A673 (cell line): ENCODE data around the gene GHRHR. TPM values are rescaled to one million over a fixed set of nuclear protein-coding genes. Genes with fewer than 3 reads are reported as not detected.

Source experiments
- BruUV-seq: library from RNA; stranded (reverse); fragments of 400-500 nt; replicated peaks from 2 replicates; lab custom pipeline; 2021; lab: Mats Ljungman, UMichigan
- CTCF ChIA-PET: fragments of 300-600 bp; sonication (Branson Sonifier 250); formaldehyde crosslinking; loops from one replicate; lab custom pipeline; 2022; ENCODE audit warnings: antibody characterized with exemption; lab: Charles Lee
- POLR2A ChIA-PET: fragments of 300-600 bp; sonication (Branson Sonifier 250); formaldehyde crosslinking; loops from one replicate; lab custom pipeline; 2022; ENCODE audit warnings: antibody characterized with exemption; ENCODE audit not compliant: low non-redundant PET; lab: Charles Lee
- DNase-seq: peaks from one replicate; pipeline ENCODE4 v3.0.0-alpha.2; 2015; ENCODE audit warnings: low spot score
- H3K27ac ChIP-seq: fragments of 200-600 bp; sonication (generic); 2 replicates; pipeline ENCODE4 v1.5.1; 2016; ENCODE audit warnings: mixed run types, low read depth, mild to moderate bottlenecking, mixed read lengths, antibody characterized with exemption, low read length; ENCODE audit not compliant: poor library complexity, severe bottlenecking
- H3K27me3 ChIP-seq: fragments of 200-600 bp; sonication (generic); replicated peaks from 2 replicates; pipeline ENCODE4 v1.6.1; 2017; ENCODE audit warnings: mixed run types, low read depth, mild to moderate bottlenecking, mixed read lengths, antibody characterized with exemption, low read length; ENCODE audit not compliant: insufficient read depth, poor library complexity
- H3K36me3 ChIP-seq: fragments of 200-600 bp; sonication (generic); 2 replicates; pipeline ENCODE4 v1.6.1; 2016; ENCODE audit warnings: mixed run types, mild to moderate bottlenecking, mixed read lengths, antibody characterized with exemption, low read length; ENCODE audit not compliant: insufficient read depth, poor library complexity, severe bottlenecking
- H3K4me1 ChIP-seq: fragments of 200-600 bp; sonication (generic); 2 replicates; pipeline ENCODE4 v1.6.1; 2017; ENCODE audit warnings: mixed run types, mild to moderate bottlenecking, mixed read lengths, antibody characterized with exemption, low read length; ENCODE audit not compliant: insufficient read depth, poor library complexity, severe bottlenecking
- H3K4me3 ChIP-seq: fragments of 200-600 bp; sonication (generic); 2 replicates; pipeline ENCODE4 v1.5.1; 2016; ENCODE audit warnings: low read depth, mixed run types, mild to moderate bottlenecking, mixed read lengths, low read length; ENCODE audit not compliant: poor library complexity, severe bottlenecking
- H3K9me3 ChIP-seq: fragments of 200-600 bp; sonication (generic); 2 replicates; pipeline ENCODE4 v1.6.1; 2016; ENCODE audit warnings: mixed run types, low read depth, mild to moderate bottlenecking, mixed read lengths, antibody characterized with exemption, low read length; ENCODE audit not compliant: poor library complexity, severe bottlenecking
- CTCF ChIP-seq: fragments of 300-800, 200-600 bp; sonication (generic); conservative IDR thresholded peaks from 2 replicates; pipeline ENCODE4 v1.5.1; 2017; ENCODE audit warnings: low read depth, mild to moderate bottlenecking, antibody characterized with exemption, low read length, moderate library complexity, mixed read lengths
- EZH2 ChIP-seq: fragments of 200-600 bp; sonication (generic); IDR thresholded peaks from 2 replicates; pipeline ENCODE4 v1.6.1; 2017; ENCODE audit warnings: borderline replicate concordance, low read depth, mild to moderate bottlenecking, mixed read lengths, antibody characterized with exemption, low read length; ENCODE audit not compliant: poor library complexity, severe bottlenecking
- intact Hi-C: fragments of 100-400 bp; cut with micrococcal nuclease; formaldehyde crosslinking; loops from one replicate; pipeline ENCODE4 v1.10.0; 2022; ENCODE audit not compliant: unreplicated experiment
- total RNA-seq: library from RNA; stranded (reverse); gene quantifications from 2 replicates; pipeline ENCODE4 v1.2.3, GENCODE V29; 2021

GHRHR gene
- total RNA-seq, 1 experiment from 2014 or later = not detected

GRCh38 chr7:30990673-30991170 lies 27.0 kb downstream of the GHRHR start:
- intact Hi-C loops = no loop called here
- H3K4me3 ChIP-seq = no peak overlapping the region
- BruUV-seq = no TSS peak
- no peaks in the 10 kb centered on the region for H3K27me3 ChIP-seq
- no peak overlapping the region for H3K27ac ChIP-seq
- no peak for DNase-seq
- H3K36me3 ChIP-seq = no peaks in the 10 kb centered on the region
- ChIA-PET CTCF (no interaction called here), POLR2A (no interaction called here)
- H3K9me3 ChIP-seq = no peaks in the 10 kb centered on the region
- TF ChIP-seq EZH2 = no peak
- TF ChIP-seq CTCF = no peak
- no peaks in the 10 kb centered on the region for H3K4me1 ChIP-seq

- no peak overlapping the region for H3K27ac ChIP-seq
Observed at GRCh38 chr7:30992414-30992813, 28.7 kb downstream of the GHRHR start.

GRCh38 chr7:30994206-30995100 lies 30.7 kb downstream of the GHRHR start:
- Histone ChIP-seq H3K36me3 (no peaks in the 10 kb centered on the region), H3K9me3 (no peaks in the 10 kb centered on the region), H3K4me3 (no peak overlapping the region), H3K4me1 (no peaks in the 10 kb centered on the region), H3K27ac (no peak overlapping the region), H3K27me3 (no peaks in the 10 kb centered on the region)
- no TSS peak for BruUV-seq
- TF ChIP-seq EZH2 = no peak
- TF ChIP-seq CTCF = no peak
- ChIA-PET POLR2A (no interaction called here), CTCF (no interaction called here)
- intact Hi-C loops = no loop called here
- DNase-seq = no peak

More at GRCh38 chr7:30992414-30992813, 28.7 kb downstream of the GHRHR start:
- Histone ChIP-seq H3K27me3 (no peaks in the 10 kb centered on the region), H3K36me3 (no peaks in the 10 kb centered on the region), H3K4me1 (no peaks in the 10 kb centered on the region), H3K4me3 (no peak overlapping the region), H3K9me3 (no peaks in the 10 kb centered on the region)
- TF ChIP-seq CTCF (no peak), EZH2 (no peak)
- ChIA-PET CTCF (no interaction called here), POLR2A (no interaction called here)
- no TSS peak for BruUV-seq
- intact Hi-C loops = no loop called here
- DNase-seq = no peak
